Vagina (tissue), 2 donors: Measurements from ENCODE around the gene FHL2.

Experiments used
- CTCF ChIP-seq, 3 experiments: fragments of 450-650 bp in 2 of 3; fragments of 200-600 bp in 1 of 3; sonication (generic) in 1 of 3; IDR thresholded peaks; one replicate each; pipeline ENCODE4 v1.5.1; 2017 to 2019; ENCODE audit warnings: antibody characterized with exemption in 3 of 3, mild to moderate bottlenecking in 2 of 3, moderate library complexity in 2 of 3
- POLR2A ChIP-seq, 2 donors: fragments of 450-650 bp; IDR thresholded peaks; one replicate each; pipeline ENCODE4 v1.6.1; 2017; ENCODE audit warnings: antibody characterized with exemption in 2 of 2, mild to moderate bottlenecking in 2 of 2, moderate library complexity in 2 of 2

GRCh38 chr2:105335469-105335868 is 63.4 kb downstream of the FHL2 start:
- no peak for TF ChIP-seq CTCF (IDR thresholded peaks at IDR 0.05)
- no peak for TF ChIP-seq POLR2A (IDR thresholded peaks at IDR 0.05)
